ENCODE results near the gene KANK2. TPM values are rescaled to one million over a fixed set of nuclear protein-coding genes. Genes with fewer than 3 reads are reported as not detected.

Gene KANK2
- total RNA-seq, 1 experiment from 2014 or later = 27.8 TPM

DNA sequence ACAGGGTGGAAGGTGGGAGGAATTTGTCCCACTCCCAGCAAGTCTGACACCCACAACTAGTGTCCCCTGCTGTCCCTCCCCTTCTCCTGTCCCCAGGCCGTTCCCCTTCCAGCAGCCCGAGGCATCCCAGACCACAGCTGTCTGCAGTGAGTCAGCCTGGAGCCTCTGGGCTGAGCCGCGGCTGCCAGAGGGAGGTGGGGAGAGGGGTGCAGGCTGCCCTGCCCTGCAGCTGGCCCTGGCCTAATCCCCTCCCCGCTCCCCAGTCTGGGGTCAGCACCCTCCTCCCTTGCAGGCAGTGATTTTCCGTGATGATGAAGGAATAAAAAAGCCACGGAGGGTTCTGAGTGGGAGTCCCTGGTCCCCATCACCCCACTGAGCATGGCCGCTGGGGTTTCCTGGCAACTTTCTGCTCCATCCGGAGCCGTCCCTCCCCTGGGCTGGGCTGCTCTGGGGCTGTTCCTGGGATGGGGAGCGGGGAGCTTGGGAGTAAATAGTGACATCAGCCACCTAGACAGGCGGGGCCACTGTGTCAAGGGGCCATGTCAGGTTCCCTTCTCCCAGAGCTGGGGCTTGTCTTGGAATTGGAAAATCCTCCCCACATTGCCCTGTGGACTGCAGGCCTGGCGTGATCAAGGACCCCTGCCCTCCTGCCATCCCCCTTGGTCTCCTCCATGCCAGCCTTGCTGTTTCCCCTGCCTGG, 58.6 kb downstream of the KANK2 start:
- no peak overlapping the region for H3K4me3 Mint-ChIP-seq (ENCODE audit: low read depth, unreplicated experiment)
- no peaks in the 10 kb centered on the region for H3K27me3 Mint-ChIP-seq (ENCODE audit: unreplicated experiment)
- H3K9me3 Mint-ChIP-seq (ENCODE audit: low read depth, unreplicated experiment) = no peaks in the 10 kb centered on the region
- H3K27ac Mint-ChIP-seq (ENCODE audit: unreplicated experiment) = no peak overlapping the region
- peaks cover 12% of the 10 kb centered on the region for H3K4me1 Mint-ChIP-seq (ENCODE audit: low read depth, unreplicated experiment)
- peak; percentile 53 for DNase-seq
- intact Hi-C loops (cut with micrococcal nuclease; ENCODE audit: unreplicated experiment) = loop anchor here (10.0 kb wide), 1 partner anchor 104 kb away; no protein-coding TSS in a partner anchor
- H3K36me3 Mint-ChIP-seq (ENCODE audit: insufficient read depth, unreplicated experiment) = peaks cover 79% of the 10 kb centered on the region
- TF ChIP-seq, protein P1, sequence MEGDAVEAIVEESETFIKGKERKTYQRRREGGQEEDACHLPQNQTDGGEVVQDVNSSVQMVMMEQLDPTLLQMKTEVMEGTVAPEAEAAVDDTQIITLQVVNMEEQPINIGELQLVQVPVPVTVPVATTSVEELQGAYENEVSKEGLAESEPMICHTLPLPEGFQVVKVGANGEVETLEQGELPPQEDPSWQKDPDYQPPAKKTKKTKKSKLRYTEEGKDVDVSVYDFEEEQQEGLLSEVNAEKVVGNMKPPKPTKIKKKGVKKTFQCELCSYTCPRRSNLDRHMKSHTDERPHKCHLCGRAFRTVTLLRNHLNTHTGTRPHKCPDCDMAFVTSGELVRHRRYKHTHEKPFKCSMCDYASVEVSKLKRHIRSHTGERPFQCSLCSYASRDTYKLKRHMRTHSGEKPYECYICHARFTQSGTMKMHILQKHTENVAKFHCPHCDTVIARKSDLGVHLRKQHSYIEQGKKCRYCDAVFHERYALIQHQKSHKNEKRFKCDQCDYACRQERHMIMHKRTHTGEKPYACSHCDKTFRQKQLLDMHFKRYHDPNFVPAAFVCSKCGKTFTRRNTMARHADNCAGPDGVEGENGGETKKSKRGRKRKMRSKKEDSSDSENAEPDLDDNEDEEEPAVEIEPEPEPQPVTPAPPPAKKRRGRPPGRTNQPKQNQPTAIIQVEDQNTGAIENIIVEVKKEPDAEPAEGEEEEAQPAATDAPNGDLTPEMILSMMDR (IDR thresholded peaks at IDR 0.05; ENCODE audit: unreplicated experiment) = no peak
- CTCF ChIA-PET = interaction anchor here (0.6 to 1.6 kb wide), 2 partner anchors 44 to 65 kb away, joined by 3 to 5 read pairs; no protein-coding TSS in a partner anchor
- BruUV-seq (replicated peaks) = no TSS peak

DNA sequence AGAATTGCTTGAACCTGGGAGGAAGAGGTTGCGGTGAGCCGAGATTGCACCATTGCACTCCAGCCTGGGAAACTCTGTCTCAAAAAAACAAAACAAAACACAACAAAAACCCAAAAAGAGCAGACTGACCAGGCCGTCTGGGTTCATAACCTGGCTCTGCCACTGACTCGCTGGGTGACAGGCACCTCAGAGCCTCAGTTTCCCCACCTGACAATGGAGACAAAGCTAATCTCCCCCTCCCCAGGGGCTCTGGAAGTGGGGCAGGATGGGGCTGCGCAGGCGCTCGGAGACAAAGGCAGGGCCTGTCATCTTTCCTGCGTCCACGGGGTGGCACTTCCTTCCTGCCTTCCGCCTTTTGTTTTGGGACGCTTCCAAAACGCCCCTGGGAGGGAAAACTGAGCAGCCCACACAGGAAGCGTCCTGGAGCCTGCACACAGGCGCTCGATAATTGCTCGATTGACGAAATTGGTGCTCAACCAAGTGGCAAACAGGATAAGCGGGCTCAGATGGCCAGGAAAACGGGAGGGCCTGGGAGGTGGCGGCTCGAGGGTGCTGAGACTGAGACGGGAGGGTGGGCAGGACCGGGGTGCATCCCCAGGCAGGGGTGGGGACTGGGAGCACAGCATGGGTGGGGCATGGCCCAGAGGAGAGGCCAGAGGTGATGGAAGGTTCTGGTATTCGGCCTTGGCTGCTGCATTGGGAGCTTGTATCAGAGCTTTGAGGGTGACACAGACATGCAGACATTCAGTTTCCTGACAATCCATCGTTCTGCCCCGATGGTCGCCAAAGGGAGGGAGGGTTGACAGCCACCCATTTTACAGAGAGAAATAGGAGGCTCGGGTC, 59.6 kb downstream of the KANK2 start:
- no TSS peak for BruUV-seq (replicated peaks)
- Mint-ChIP-seq H3K27me3 (ENCODE audit: unreplicated experiment) (no peaks in the 10 kb centered on the region), H3K36me3 (ENCODE audit: insufficient read depth, unreplicated experiment) (peaks cover 81% of the 10 kb centered on the region), H3K9me3 (ENCODE audit: low read depth, unreplicated experiment) (no peaks in the 10 kb centered on the region), H3K4me3 (ENCODE audit: low read depth, unreplicated experiment) (peak overlapping the region; percentile 44), H3K27ac (ENCODE audit: unreplicated experiment) (peak overlapping the region; percentile 39), H3K4me1 (ENCODE audit: low read depth, unreplicated experiment) (peaks cover 12% of the 10 kb centered on the region)
- intact Hi-C loops (cut with micrococcal nuclease; ENCODE audit: unreplicated experiment) = loop anchor here (2.0 to 10.0 kb wide), 2 partner anchors 65 to 103 kb away; no protein-coding TSS in a partner anchor
- TF ChIP-seq, protein P1 (IDR thresholded peaks at IDR 0.05; ENCODE audit: unreplicated experiment) = no peak
- CTCF ChIA-PET = interaction anchor here (1.6 kb wide), 1 partner anchor 66 kb away, joined by 5 read pairs; no protein-coding TSS in a partner anchor
- DNase-seq = peak; percentile 78

DNA sequence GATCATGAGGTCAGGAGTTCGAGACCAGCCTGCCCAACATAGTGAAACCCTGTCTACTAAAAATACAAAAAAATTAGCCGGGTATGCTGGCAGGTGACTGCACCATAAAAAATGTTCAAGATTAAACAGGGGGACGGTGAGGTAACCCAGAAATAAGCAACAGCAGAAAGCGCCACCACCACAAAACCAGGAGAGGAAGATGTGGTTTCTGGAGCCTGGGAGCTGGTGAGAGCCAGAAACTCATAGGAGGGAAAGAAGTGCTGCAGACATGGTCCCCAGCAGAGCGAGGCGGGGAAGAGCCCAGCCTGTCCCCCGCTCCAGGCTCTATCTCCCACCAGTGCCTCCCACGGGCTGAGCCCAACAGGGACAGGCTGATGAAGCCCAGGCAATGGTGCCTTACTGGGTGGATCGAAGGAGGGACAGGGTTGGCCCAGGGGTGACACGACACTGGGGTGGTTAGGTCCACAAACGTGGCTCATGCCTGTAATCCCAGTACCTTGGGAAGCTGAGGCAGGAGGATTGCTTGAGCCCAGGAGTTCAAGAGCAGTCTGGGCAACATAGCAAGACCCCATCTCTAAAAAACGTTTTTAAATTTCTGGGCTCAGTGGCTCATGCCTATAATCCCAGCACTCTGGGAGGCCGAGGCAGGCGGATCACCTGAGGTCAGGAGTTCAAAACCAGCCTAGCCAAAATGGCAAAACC, 60.8 kb downstream of the KANK2 start:
- CTCF ChIA-PET = no interaction called here
- Mint-ChIP-seq H3K4me1 (ENCODE audit: low read depth, unreplicated experiment) (peaks cover 12% of the 10 kb centered on the region), H3K9me3 (ENCODE audit: low read depth, unreplicated experiment) (no peaks in the 10 kb centered on the region), H3K27ac (ENCODE audit: unreplicated experiment) (peak overlapping the region; percentile 67), H3K27me3 (ENCODE audit: unreplicated experiment) (no peaks in the 10 kb centered on the region), H3K4me3 (ENCODE audit: low read depth, unreplicated experiment) (no peak overlapping the region), H3K36me3 (ENCODE audit: insufficient read depth, unreplicated experiment) (peaks cover 81% of the 10 kb centered on the region)
- TF ChIP-seq, protein P1 (IDR thresholded peaks at IDR 0.05; ENCODE audit: unreplicated experiment) = no peak
- no peak for DNase-seq
- BruUV-seq (replicated peaks) = no TSS peak
- intact Hi-C loops (cut with micrococcal nuclease; ENCODE audit: unreplicated experiment) = loop anchor here (2.0 to 10.0 kb wide), 2 partner anchors 66 to 102 kb away; no protein-coding TSS in a partner anchor

DNA sequence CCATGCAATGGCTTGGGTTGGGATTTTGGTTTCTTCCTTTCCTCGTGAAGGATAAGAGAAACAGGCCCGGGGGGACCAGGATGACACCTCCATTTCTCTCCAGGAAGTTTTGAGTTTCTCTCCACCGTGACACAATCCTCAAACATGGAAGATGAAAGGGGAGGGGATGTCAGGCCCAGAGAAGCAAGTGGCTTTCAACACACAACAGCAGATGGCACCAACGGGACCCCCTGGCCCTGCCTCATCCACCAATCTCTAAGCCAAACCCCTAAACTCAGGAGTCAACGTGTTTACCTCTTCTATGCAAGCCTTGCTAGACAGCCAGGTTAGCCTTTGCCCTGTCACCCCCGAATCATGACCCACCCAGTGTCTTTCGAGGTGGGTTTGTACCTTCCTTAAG, 65.9 kb downstream of the KANK2 start:
- CTCF ChIA-PET = no interaction called here
- DNase-seq = no peak
- H3K36me3 Mint-ChIP-seq (ENCODE audit: insufficient read depth, unreplicated experiment) = peaks cover 95% of the 10 kb centered on the region
- peak overlapping the region; percentile 71 for H3K27ac Mint-ChIP-seq (ENCODE audit: unreplicated experiment)
- no peaks in the 10 kb centered on the region for H3K9me3 Mint-ChIP-seq (ENCODE audit: low read depth, unreplicated experiment)
- no peaks in the 10 kb centered on the region for H3K27me3 Mint-ChIP-seq (ENCODE audit: unreplicated experiment)
- H3K4me3 Mint-ChIP-seq (ENCODE audit: low read depth, unreplicated experiment) = no peak overlapping the region
- no peaks in the 10 kb centered on the region for H3K4me1 Mint-ChIP-seq (ENCODE audit: low read depth, unreplicated experiment)
- TF ChIP-seq, protein P1 (IDR thresholded peaks at IDR 0.05; ENCODE audit: unreplicated experiment) = no peak
- intact Hi-C loops (cut with micrococcal nuclease; ENCODE audit: unreplicated experiment) = loop anchor here (10.0 kb wide), 1 partner anchor 97 kb away; no protein-coding TSS in a partner anchor
- BruUV-seq (replicated peaks) = no TSS peak
